GM15510 (cell line): ENCODE results near the gene CREB3L1.

Experiments
- POLR2A ChIP-seq: IDR thresholded peaks from 3 replicates; pipeline ENCODE4 v1.6.1; 2011; ENCODE audit warnings: borderline replicate concordance; ENCODE audit not compliant: insufficient read length; ENCODE audit errors: extremely low read depth

CREB3L1 gene

DNA sequence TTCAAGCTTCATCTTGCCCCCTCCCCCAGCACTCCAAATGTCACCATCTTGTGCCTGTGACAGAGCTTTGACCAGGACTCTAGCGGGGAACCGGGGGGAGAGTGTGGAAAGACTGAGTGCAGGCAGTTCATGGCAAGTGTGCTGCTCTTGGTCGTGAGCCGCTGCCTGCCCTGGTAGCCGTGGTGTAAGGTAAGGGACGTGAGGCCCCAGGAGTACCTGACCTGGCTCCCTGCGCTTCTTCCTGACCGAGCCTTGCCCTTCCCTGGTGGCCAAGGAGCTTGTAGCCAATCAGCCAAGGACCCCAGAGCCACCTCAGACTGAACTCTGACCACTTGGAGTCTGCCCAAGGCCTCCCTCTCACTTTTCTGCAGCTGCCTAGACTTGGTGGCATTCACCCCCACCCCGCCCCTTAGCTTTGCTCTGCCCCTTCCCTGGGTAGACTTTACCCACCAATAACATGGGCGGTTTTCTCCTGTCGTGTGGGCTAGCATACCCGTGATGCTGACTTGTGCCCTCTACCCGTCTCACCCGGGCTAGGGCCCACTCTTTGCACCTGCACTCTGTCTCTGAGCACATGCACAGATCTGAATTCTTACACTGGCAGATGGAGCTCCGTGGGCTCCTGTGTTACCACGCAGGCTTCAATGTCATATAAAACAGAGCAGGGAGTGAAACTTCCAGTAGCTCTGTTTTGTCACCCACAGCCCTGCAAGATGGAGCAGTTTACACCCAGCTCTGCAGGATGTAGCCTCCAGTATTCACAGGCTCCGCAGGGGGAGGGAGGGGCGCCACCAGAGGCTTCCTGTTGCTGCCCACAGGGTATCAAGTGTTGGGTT lies 71.3 kb downstream of the CREB3L1 start:
- no peak for TF ChIP-seq POLR2A

- no peak for TF ChIP-seq POLR2A
Measured at GRCh38 chr11:46350695-46351094, 73.2 kb downstream of the CREB3L1 start.

DNA sequence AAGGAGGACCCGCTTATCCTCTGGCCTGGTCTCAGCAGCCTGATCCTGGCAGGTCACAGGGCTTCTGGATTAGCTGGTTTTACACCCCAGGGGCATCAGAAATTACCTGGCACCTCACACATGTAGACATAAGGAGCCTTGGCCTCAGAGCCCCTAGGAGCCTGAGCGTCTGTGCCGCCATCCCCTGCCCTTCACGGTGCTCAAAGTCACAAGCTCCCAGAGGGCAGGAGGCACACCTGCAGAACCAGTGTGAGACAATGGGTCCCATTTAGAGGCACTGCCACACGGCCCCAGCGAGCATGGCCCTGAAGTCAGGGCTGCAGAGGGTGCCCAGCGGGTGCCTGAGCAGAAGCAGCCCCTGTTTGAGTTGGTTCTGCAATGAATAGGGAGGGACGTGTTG lies 73.7 kb downstream of the CREB3L1 start:
- TF ChIP-seq POLR2A = no peak

DNA sequence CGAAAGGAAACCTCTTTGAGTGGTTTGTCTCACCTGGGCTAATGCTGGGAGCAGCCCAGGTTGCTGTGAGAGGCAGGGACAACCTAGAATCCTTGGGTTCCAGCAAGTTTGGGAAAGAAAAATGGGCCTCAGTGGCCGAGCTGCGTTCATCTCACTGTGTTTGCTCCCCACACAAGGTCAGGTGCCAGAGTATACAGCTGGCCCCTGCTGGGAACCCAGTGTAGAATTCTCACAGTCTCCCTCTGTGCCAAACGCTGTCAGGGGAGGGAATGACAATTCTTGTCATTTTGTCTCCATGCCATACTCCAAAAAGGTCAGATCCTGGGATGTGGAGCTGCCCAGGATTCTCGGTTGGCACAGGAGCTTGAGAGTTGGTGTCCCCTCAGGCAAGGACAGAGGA lies 74.1 kb downstream of the CREB3L1 start:
- no peak for TF ChIP-seq POLR2A

- TF ChIP-seq POLR2A = no peak
Measured at GRCh38 chr11:46352063-46352841, 74.8 kb downstream of the CREB3L1 start.

DNA sequence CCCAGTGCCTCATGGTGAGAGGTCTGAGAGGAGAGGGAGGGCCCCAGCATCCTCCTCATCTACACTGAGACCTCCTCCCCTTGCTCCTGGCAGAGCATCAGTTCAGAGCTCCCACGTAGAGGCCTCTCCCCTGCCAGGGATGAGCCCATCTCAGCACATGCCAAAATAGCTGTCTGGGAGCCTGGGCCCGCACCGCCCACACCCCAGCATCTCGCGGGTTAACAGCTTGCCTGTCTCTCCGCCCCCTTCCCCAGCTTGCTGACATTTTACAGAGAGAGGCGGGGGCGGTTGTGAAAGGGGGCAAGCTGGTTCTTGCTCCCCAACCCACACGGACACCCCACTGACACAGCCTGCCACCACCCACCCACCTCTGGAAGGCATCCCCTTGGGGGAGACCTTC lies 76.2 kb downstream of the CREB3L1 start:
- no peak for TF ChIP-seq POLR2A

DNA sequence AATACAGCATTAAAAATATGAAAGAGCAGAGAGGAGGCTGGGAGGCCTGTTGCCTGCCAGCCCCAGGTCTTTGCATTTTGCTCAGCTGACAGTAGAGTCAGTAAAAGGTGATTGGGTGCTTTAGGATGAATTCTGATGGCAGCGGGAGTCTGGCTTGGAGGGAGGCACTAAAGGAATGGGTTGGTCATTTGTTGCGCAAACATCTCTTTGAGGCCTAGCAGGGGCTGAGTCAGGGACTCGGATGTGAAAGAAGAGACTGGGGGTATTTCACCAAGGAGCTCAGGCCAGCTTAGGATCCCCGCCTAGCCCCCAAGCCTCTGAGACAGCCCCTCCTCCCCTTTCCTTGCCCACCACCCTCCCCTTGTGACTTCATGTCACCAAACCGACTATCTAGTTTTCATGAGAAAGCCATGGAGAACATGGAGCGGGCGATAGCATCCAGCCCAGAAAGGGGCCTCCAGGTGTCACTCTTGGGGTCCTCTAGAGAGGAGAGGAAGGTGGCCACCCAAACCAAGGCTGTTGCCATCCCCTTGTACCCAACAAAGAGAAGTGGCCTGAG lies 79.5 kb downstream of the CREB3L1 start:
- no peak for TF ChIP-seq POLR2A

- TF ChIP-seq POLR2A = no peak
Measured at GRCh38 chr11:46357483-46357936, 80.0 kb downstream of the CREB3L1 start.

GRCh38 chr11:46359953-46360352 lies 82.5 kb downstream of the CREB3L1 start:
- TF ChIP-seq POLR2A = no peak

DNA sequence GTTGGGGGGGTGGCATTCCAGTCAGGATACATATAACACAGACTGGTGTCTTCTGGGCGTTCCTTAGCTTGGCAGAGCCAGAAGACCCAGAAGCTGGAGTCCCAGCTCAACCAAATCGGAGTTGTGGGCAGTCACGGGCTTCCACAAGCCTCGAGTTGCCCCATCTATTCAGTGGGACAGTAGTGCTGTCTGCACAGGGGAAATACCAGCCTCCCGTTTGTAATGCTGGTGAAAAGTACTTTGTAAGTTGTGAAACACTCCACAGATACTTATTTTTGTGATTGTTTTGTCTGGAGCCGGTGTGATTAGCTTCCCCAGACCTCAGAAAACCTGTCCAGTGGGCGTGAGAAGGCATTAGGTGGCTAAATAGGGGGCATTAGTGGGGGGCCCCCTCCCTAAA lies 83.4 kb downstream of the CREB3L1 start:
- TF ChIP-seq POLR2A = no peak

GRCh38 chr11:46361283-46362155 lies 84.1 kb downstream of the CREB3L1 start:
- TF ChIP-seq POLR2A = peak; percentile 57

- TF ChIP-seq POLR2A = no peak
Measured at GRCh38 chr11:46362156-46363030, 84.9 kb downstream of the CREB3L1 start.

GRCh38 chr11:46363031-46363407 lies 85.6 kb downstream of the CREB3L1 start:
- TF ChIP-seq POLR2A = no peak
